ENCODE data around the gene ZFP36L1. TPM values are rescaled to one million over a fixed set of nuclear protein-coding genes. Genes with fewer than 3 reads are reported as not detected.
A peak's percentile ranks its signal among the peaks of the same experiment; 100 is the strongest.

The ZFP36L1 gene
- total and polyA plus RNA-seq, 10 of the 15 experiments (the other 5 are each of a cell fraction or from before 2014, with no cell fraction given), result 22.0 to 184 (median 66.1) TPM

- TF ChIP-seq, protein P1, sequence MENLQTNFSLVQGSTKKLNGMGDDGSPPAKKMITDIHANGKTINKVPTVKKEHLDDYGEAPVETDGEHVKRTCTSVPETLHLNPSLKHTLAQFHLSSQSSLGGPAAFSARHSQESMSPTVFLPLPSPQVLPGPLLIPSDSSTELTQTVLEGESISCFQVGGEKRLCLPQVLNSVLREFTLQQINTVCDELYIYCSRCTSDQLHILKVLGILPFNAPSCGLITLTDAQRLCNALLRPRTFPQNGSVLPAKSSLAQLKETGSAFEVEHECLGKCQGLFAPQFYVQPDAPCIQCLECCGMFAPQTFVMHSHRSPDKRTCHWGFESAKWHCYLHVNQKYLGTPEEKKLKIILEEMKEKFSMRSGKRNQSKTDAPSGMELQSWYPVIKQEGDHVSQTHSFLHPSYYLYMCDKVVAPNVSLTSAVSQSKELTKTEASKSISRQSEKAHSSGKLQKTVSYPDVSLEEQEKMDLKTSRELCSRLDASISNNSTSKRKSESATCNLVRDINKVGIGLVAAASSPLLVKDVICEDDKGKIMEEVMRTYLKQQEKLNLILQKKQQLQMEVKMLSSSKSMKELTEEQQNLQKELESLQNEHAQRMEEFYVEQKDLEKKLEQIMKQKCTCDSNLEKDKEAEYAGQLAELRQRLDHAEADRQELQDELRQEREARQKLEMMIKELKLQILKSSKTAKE (IDR thresholded peaks at IDR 0.05; ENCODE audit: low read depth, poor library complexity, severe bottlenecking), result no peak
- TF ChIP-seq IRF4 (IDR thresholded peaks at IDR 0.05; ENCODE audit: low read depth, low read length) (no peak), POLR2AphosphoS5 (IDR thresholded peaks at IDR 0.05; ENCODE audit: low read length) (peak; percentile 23), HDAC2 (IDR thresholded peaks at IDR 0.05) (no peak), SREBF2 (IDR thresholded peaks at IDR 0.05; ENCODE audit: low read length) (no peak), CREM (IDR thresholded peaks at IDR 0.05; ENCODE audit: low read depth) (no peak), MXI1 (IDR thresholded peaks at IDR 0.05; ENCODE audit: low read depth, low read length) (peak; percentile 10; the same call in 1 of the 2 replicates), JUNB (IDR thresholded peaks at IDR 0.05) (no peak), SRF (IDR thresholded peaks at IDR 0.05; ENCODE audit: low read depth in 2 of 2, low read length in 2 of 2) (no peak), MTA2 (IDR thresholded peaks at IDR 0.05; ENCODE audit: low read depth) (no peak), HDAC6 (IDR thresholded peaks at IDR 0.05; ENCODE audit: unreplicated experiment) (no peak), IRF3 (IDR thresholded peaks at IDR 0.05) (no peak), TCF12 (IDR thresholded peaks at IDR 0.05; ENCODE audit: low read depth, low read length) (no peak), GABPA (IDR thresholded peaks at IDR 0.05; ENCODE audit: low read depth) (no peak), MLLT1 (IDR thresholded peaks at IDR 0.05) (peak; percentile 8; the same call in 1 of the 2 replicates), MTA3 (IDR thresholded peaks at IDR 0.05; ENCODE audit: borderline replicate concordance, low read length) (no peak)
- TF ChIP-seq, protein P2, sequence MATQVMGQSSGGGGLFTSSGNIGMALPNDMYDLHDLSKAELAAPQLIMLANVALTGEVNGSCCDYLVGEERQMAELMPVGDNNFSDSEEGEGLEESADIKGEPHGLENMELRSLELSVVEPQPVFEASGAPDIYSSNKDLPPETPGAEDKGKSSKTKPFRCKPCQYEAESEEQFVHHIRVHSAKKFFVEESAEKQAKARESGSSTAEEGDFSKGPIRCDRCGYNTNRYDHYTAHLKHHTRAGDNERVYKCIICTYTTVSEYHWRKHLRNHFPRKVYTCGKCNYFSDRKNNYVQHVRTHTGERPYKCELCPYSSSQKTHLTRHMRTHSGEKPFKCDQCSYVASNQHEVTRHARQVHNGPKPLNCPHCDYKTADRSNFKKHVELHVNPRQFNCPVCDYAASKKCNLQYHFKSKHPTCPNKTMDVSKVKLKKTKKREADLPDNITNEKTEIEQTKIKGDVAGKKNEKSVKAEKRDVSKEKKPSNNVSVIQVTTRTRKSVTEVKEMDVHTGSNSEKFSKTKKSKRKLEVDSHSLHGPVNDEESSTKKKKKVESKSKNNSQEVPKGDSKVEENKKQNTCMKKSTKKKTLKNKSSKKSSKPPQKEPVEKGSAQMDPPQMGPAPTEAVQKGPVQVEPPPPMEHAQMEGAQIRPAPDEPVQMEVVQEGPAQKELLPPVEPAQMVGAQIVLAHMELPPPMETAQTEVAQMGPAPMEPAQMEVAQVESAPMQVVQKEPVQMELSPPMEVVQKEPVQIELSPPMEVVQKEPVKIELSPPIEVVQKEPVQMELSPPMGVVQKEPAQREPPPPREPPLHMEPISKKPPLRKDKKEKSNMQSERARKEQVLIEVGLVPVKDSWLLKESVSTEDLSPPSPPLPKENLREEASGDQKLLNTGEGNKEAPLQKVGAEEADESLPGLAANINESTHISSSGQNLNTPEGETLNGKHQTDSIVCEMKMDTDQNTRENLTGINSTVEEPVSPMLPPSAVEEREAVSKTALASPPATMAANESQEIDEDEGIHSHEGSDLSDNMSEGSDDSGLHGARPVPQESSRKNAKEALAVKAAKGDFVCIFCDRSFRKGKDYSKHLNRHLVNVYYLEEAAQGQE (IDR thresholded peaks at IDR 0.05; ENCODE audit: low read depth, low read length), result no peak
- TF ChIP-seq, protein P3, sequence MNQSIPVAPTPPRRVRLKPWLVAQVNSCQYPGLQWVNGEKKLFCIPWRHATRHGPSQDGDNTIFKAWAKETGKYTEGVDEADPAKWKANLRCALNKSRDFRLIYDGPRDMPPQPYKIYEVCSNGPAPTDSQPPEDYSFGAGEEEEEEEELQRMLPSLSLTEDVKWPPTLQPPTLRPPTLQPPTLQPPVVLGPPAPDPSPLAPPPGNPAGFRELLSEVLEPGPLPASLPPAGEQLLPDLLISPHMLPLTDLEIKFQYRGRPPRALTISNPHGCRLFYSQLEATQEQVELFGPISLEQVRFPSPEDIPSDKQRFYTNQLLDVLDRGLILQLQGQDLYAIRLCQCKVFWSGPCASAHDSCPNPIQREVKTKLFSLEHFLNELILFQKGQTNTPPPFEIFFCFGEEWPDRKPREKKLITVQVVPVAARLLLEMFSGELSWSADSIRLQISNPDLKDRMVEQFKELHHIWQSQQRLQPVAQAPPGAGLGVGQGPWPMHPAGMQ (IDR thresholded peaks at IDR 0.05; ENCODE audit: borderline replicate concordance), result no peak
These were observed 2.8 kb downstream of the ZFP36L1 start (continued) for GRCh38 chr14:68789821-68790643.

Data from GM12878 (cell line).